Mesodermal cell (in vitro differentiated cells): Measurements from ENCODE around the gene MCF2L2.

Experiments
- H3K27ac ChIP-seq: 2 replicates; pipeline ENCODE4 v1.7.0; 2013; ENCODE audit warnings: mild to moderate bottlenecking, low read depth, low read length, moderate library complexity; ENCODE audit not compliant: severe bottlenecking
- H3K36me3 ChIP-seq: 2 replicates; pipeline ENCODE4 v1.7.1; 2013; ENCODE audit warnings: mild to moderate bottlenecking, low read length, moderate library complexity; ENCODE audit not compliant: control insufficient read depth, insufficient read depth
- H3K4me1 ChIP-seq: one replicate; pipeline ENCODE4 v1.7.1; 2013; ENCODE audit warnings: mild to moderate bottlenecking, low read length; ENCODE audit not compliant: insufficient read depth, control insufficient read depth, poor library complexity, severe bottlenecking
- H3K4me3 ChIP-seq: 2 replicates; pipeline ENCODE4 v1.7.0; 2013; ENCODE audit warnings: low read length, control low read depth, mild to moderate bottlenecking; ENCODE audit not compliant: insufficient read depth, poor library complexity, severe bottlenecking; ENCODE audit errors: extremely low read depth
- H3K9me3 ChIP-seq: 2 replicates; pipeline ENCODE4 v1.7.1; 2013; ENCODE audit warnings: mild to moderate bottlenecking, low read length, moderate library complexity; ENCODE audit not compliant: control insufficient read depth
- WGBS, 2 experiments: methylation state at CpG; one replicate each; pipeline ENCODE4 v1.1.5; 2013; ENCODE audit warnings: missing lambda C conversion rate in 2 of 2; ENCODE audit not compliant: insufficient coverage in 2 of 2; 5-methylcytosine and 5-hydroxymethylcytosine counted together

Gene MCF2L2

DNA sequence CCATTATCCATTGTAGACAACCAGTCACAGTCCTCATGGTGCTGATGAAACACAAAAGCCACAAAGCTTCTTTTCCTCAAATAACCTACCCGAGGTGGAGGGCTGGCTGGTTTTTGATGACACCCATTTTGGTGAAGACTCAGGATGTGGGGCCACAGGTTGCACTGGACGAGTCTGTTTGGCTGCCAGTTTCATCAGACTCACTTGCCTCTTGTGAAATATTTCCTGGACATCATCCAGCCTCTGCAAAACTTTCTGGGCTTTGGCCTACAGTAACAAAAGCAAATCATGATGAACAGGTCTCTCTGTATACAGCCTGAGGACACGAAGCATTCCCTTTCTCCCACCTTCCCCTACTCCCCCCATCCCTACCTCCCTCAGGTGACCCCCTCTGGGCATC lies 133.2 kb downstream of the MCF2L2 start:
- H3K36me3 ChIP-seq = no peaks in the 10 kb centered on the region
- no peaks in the 10 kb centered on the region for H3K9me3 ChIP-seq
- WGBS, 2 experiments = 82% methylated on average over 3 of the region's 3 CpGs
- H3K27ac ChIP-seq = no peak overlapping the region
- H3K4me3 ChIP-seq = no peak overlapping the region
- peaks cover 8% of the 10 kb centered on the region for H3K4me1 ChIP-seq

DNA sequence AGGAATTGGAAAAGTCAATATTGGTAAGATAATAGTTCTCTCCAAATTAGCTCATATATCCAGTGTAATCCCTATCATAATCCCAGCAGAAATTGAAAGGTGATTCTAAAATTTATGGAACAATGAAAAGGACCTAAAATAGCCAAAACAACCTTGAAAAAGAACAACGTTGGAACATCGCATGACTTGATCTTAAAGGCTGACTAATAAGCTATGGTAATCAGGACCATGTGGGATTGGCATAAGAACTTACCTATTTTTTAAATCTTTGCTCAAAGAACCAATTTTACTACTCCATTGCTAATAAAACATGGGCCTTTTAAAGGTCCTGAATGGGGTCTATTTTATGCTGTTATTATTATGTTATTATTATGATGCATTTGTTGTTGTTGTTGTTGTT lies 134.5 kb downstream of the MCF2L2 start:
- H3K4me1 ChIP-seq = peaks cover 4% of the 10 kb centered on the region
- no peak overlapping the region for H3K27ac ChIP-seq
- no peaks in the 10 kb centered on the region for H3K9me3 ChIP-seq
- WGBS, 2 experiments = 86 to 91% methylated on average over 2 of the region's 2 CpGs
- H3K36me3 ChIP-seq = no peaks in the 10 kb centered on the region
- no peak overlapping the region for H3K4me3 ChIP-seq

DNA sequence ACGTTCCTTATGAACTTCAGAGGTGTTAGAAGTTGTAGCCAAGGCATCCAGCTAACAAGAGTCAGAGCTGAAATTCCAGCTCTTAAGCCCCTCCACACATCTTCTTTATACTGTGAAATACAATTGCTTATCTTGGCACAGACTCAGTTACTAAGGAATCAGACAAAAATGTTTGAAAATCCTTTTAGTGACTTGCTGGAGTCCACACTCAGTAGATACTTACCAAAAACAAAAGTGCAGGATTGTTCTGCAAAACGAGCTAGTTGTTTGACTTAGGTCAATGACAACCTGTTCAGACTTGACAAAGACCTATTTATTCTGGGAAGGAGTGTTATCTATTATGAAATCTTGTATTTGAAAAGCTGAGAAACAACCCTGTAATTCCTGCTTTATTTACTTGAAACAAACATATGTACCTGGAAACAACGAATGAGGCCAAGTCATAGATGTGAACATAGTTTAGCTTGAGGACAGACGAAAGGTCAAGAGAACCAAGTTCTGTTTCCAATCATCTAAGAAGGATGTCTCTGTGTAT lies 136.9 kb downstream of the MCF2L2 start:
- Histone ChIP-seq H3K9me3 (no peaks in the 10 kb centered on the region), H3K27ac (no peak overlapping the region), H3K36me3 (no peaks in the 10 kb centered on the region), H3K4me3 (no peak overlapping the region), H3K4me1 (no peaks in the 10 kb centered on the region)
- WGBS, 2 experiments = 81 to 95% methylated on average over 3 of the region's 4 CpGs

DNA sequence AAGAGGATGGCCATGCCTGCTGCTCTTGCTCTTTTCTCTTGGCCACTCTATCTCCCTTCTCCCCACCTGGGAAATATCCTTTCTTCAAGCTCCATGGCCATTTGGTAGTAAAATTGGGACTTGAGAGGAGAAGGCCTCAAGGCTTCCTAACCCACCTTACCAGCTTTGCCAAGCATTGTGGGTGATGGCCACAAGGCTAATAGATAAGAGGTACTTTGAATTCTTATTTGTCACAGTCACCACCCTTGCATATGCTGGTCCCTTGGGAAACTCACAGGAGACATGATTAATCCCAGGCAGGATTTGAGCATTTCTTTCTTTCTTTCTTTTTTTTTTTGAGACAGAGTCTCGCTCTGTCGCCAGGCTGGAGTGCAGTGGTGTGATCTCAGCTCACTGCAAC lies 138.2 kb downstream of the MCF2L2 start:
- no peaks in the 10 kb centered on the region for H3K36me3 ChIP-seq
- no peak overlapping the region for H3K4me3 ChIP-seq
- 87 to 100% methylated on average over 2 of the region's 2 CpGs for WGBS, 2 experiments
- H3K27ac ChIP-seq = no peak overlapping the region
- H3K9me3 ChIP-seq = no peaks in the 10 kb centered on the region
- peaks cover 4% of the 10 kb centered on the region for H3K4me1 ChIP-seq

DNA sequence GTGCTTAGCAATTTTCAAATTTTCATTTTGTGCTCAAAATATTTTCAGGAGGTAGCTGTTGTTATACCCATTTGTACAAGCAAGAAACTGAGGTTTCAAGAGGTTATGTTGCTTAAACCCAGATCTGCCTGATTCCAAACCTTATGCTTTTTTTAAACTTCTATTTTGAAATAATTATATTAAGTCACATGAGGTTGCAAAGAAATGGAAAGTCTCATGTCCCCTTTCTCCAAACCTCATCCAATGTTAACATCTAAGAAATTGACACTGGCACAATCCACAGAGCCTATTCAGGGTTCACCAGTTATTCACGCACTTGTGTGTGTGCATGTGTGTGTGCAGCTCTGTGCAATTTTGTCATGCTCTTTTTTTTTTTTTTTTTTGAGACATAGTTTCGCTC lies 140.3 kb downstream of the MCF2L2 start:
- no peak overlapping the region for H3K4me3 ChIP-seq
- no peaks in the 10 kb centered on the region for H3K36me3 ChIP-seq
- WGBS, 2 experiments = no CpG with 5 or more reads among the region's 2 CpGs
- H3K27ac ChIP-seq = no peak overlapping the region
- peaks cover 7% of the 10 kb centered on the region for H3K4me1 ChIP-seq
- H3K9me3 ChIP-seq = no peaks in the 10 kb centered on the region

DNA sequence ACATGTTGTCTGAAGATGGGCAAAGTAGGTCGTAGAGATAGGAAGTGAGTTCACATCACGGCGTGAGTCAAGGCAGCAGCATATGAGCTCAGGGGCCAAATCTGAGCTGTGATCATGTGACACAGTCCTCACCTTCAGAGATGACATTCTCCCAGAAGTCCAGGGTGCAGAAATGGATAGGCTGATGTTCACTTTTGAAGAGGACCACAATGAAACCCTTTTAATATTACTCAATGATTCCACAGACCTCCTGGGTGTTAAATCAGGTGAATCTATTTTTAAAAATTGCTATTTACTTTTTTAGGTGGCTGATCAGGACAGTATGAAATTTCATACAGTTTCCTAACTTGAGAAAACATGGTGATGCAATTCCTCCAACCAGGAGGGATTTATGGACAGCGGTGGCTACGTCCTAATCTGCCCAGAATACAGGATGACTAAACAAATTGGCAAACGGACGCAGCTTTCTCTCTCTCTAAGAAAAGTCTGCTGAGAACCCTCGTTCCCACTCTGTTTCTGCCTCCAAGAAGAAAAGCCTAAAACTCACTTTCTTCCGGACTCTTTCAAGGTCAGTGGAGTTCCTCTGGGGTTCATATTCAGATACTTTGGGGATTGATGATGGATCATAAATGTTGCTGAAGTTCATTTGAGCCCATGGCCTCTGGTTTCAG lies 141.0 kb downstream of the MCF2L2 start:
- Histone ChIP-seq H3K9me3 (no peaks in the 10 kb centered on the region), H3K4me1 (peaks cover 7% of the 10 kb centered on the region), H3K27ac (no peak overlapping the region), H3K36me3 (no peaks in the 10 kb centered on the region), H3K4me3 (no peak overlapping the region)
- whole genome bisulfite sequencing, 2 experiments = 97 to 99% methylated on average over 7 to 8 of the region's 9 CpGs

DNA sequence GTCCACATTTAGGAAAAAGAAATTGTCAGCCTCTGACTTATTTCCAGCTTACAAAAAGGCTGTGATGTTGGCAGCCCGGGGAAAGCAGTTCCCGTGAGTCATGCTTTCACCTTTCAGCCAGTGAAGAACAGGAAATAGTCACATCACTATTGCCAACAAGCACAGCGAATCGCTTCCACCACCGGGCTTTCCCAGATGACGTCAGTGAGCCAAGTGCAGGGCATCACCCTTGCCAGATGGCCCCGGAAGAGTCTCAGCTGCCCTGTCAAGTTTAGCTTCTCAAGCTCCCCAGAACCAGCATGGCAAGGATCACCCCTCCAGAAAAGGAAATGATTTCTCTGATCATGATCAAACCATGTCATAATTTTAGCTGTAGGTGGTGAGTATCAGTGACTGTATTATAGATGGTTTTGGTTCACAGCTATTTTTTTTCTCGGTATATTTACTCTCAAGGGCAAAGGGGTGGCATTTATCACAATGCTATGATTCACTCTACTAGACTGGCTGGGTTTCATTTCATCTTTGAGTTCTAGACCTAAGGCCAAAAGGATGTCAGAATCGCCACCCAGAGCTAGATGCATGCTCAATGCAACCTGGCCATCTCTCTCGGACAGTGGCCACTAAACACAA lies 142.5 kb downstream of the MCF2L2 start:
- Histone ChIP-seq H3K4me1 (peaks cover 7% of the 10 kb centered on the region), H3K27ac (peak overlapping the region; percentile 51), H3K4me3 (no peak overlapping the region), H3K36me3 (no peaks in the 10 kb centered on the region), H3K9me3 (no peaks in the 10 kb centered on the region)
- WGBS, 2 experiments = 56 to 57% methylated on average over 5 to 7 of the region's 10 CpGs

DNA sequence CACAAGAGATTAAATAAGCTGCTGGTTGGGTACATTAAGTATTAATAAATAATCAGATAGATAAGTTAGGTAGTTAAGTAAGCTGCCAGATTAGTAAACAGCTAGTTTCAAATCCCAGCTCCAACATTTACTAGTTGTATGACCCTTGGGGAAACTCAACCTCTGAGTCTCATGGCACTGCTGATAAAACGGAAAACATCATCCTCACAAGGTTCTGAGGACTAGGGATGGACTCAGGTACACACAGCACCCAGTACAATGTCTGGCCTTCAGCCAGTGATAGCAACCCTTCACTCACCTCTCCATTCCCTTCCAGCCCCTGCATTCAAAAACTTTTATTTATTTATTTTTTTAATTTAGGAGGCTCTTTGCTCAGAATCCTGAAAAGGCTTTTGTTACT lies 143.1 kb downstream of the MCF2L2 start:
- peak overlapping the region; percentile 51 for H3K27ac ChIP-seq
- no peaks in the 10 kb centered on the region for H3K9me3 ChIP-seq
- peaks cover 7% of the 10 kb centered on the region for H3K4me1 ChIP-seq
- WGBS, 2 experiments = 89 to 100% methylated on average over 1 of the region's 1 CpG
- H3K4me3 ChIP-seq = no peak overlapping the region
- no peaks in the 10 kb centered on the region for H3K36me3 ChIP-seq

DNA sequence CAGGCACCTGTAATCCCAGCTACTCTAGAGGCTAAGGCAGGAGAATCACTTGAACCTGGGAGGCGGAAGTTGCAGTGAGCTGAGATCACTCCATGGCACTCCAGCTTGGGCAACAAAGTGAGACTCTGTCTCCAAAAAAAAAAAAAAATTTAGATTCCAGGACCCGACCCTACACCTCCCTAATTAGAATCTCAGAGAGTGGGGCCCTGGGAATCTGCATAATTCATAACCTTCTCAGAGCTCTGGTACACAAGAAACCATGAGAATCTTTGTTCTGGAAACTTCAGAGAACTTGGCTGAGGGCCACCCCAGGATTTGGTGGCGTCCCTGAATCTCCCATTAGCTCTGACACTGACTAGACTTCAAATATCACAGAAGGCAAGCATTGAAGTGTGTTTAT lies 143.8 kb downstream of the MCF2L2 start:
- Histone ChIP-seq H3K9me3 (no peaks in the 10 kb centered on the region), H3K36me3 (no peaks in the 10 kb centered on the region), H3K4me3 (no peak overlapping the region), H3K4me1 (peaks cover 7% of the 10 kb centered on the region), H3K27ac (no peak overlapping the region)
- WGBS, 2 experiments = 100% methylated on average over 1 to 2 of the region's 3 CpGs

DNA sequence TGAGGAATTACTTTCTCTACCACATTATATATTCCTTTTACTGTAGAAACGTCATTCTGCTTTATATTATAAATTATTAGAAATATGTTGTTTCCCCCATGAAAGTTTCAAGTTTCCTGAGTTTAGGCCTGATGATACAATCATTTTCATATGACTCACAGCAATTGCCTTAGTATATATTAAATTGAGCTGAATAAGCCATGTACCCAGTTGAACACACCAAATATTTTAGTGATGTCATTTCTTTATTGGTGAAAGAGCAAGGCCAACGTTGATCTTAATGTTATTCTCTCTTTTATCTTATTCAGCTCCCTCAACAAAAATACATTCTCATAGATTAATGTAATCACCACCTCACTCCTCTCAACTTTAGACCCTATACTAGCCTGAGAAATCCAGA lies 144.5 kb downstream of the MCF2L2 start:
- WGBS, 2 experiments = 100% methylated on average over 1 of the region's 2 CpGs; no CpG with 5 or more reads in 1 of the 2 experiments
- H3K9me3 ChIP-seq = no peaks in the 10 kb centered on the region
- H3K36me3 ChIP-seq = no peaks in the 10 kb centered on the region
- H3K4me1 ChIP-seq = peaks cover 7% of the 10 kb centered on the region
- H3K4me3 ChIP-seq = no peak overlapping the region
- H3K27ac ChIP-seq = no peak overlapping the region
